ENCODE measurements around the gene ARF6. TPM values are rescaled to one million over a fixed set of nuclear protein-coding genes. Genes with fewer than 3 reads are reported as not detected.
"Not testable (repeated sequence)": the region's sequence is repeated elsewhere in the genome, so short reads cannot be mapped to it uniquely, and the experiment has no call there.

ARF6 gene
- polyA plus RNA-seq, 1 donor (not counting 4 experiments of a cell fraction or from before 2014, with no cell fraction given) = 53.4 TPM

DNA sequence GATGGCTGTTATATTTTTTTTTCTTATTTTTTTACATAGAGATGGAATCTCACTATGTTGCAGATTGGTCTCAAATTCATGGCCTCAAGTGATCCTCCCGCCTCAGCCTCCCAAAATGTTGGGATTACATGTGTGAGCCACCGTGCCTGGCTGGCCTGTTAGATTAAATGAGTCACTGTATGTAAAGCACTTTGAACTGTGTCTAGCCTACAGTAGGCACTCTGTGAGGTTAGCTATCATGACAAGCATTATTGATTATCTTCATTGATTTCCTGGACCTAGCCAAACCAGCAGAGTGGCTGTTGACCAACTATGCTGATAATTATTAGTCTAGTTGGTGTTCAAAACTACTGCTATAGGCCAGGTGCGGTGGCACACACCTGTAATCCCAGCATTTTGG lies 42.6 kb downstream of the ARF6 start:
- Histone ChIP-seq H3K4me2 (ENCODE audit: control insufficient read depth, extremely low read depth, insufficient read depth, low read depth, low read length) (no peak overlapping the region), H3K27me3 (ENCODE audit: control insufficient read depth, extremely low read depth, insufficient read depth, low read length) (no peaks in the 10 kb centered on the region), H3K9me3 (ENCODE audit: control insufficient read depth, low read depth, low read length) (no peaks in the 10 kb centered on the region), H3K79me2 (ENCODE audit: control insufficient read depth, insufficient read depth, low read length) (no peaks in the 10 kb centered on the region), H3K9me1 (ENCODE audit: control insufficient read depth, extremely low read depth, insufficient read depth, low read length) (no peaks in the 10 kb centered on the region), H3K27ac (ENCODE audit: control insufficient read depth, insufficient read depth, low read length) (no peak overlapping the region), H3K36me3 (ENCODE audit: control insufficient read depth in 2 of 2, extremely low read depth in 1 of 2, insufficient read depth in 2 of 2, low read length in 2 of 2) (no peaks in the 10 kb centered on the region), H4K20me1 (ENCODE audit: control insufficient read depth, extremely low read depth, insufficient read depth, low read length) (no peaks in the 10 kb centered on the region), H2AFZ (ENCODE audit: control insufficient read depth, low read length) (no peak overlapping the region), H3K4me1 (ENCODE audit: control insufficient read depth, extremely low read depth, insufficient read depth, low read length) (no peaks in the 10 kb centered on the region), H3K9ac (ENCODE audit: control insufficient read depth, extremely low read depth, insufficient read depth, low read length) (no peak overlapping the region), H3K4me3 (ENCODE audit: control insufficient read depth in 2 of 3, extremely low read depth in 1 of 3, insufficient read depth in 2 of 3, low read depth in 1 of 3, low read length in 3 of 3) (no peak overlapping the region)
- TF ChIP-seq, protein P1, sequence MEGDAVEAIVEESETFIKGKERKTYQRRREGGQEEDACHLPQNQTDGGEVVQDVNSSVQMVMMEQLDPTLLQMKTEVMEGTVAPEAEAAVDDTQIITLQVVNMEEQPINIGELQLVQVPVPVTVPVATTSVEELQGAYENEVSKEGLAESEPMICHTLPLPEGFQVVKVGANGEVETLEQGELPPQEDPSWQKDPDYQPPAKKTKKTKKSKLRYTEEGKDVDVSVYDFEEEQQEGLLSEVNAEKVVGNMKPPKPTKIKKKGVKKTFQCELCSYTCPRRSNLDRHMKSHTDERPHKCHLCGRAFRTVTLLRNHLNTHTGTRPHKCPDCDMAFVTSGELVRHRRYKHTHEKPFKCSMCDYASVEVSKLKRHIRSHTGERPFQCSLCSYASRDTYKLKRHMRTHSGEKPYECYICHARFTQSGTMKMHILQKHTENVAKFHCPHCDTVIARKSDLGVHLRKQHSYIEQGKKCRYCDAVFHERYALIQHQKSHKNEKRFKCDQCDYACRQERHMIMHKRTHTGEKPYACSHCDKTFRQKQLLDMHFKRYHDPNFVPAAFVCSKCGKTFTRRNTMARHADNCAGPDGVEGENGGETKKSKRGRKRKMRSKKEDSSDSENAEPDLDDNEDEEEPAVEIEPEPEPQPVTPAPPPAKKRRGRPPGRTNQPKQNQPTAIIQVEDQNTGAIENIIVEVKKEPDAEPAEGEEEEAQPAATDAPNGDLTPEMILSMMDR (optimal IDR thresholded peaks at IDR 0.05 in 1 of 3, IDR thresholded peaks at IDR 0.05 in 1 of 3, conservative IDR thresholded peaks at IDR 0.05 in 1 of 3; ENCODE audit: extremely low read depth in 1 of 3, insufficient read depth in 2 of 3, low read length in 3 of 3) = no peak
- TF ChIP-seq EZH2 (IDR thresholded peaks at IDR 0.05; ENCODE audit: low read length) = no peak
- dilution Hi-C loops (cut with MboI; ENCODE audit: extremely low pct_ligation_motif_present, low sequenced_read_pairs) = no loop called here
- DNase-seq (ENCODE audit: low read depth, low spot score) (no peak), FAIRE-seq (no peak)

DNA sequence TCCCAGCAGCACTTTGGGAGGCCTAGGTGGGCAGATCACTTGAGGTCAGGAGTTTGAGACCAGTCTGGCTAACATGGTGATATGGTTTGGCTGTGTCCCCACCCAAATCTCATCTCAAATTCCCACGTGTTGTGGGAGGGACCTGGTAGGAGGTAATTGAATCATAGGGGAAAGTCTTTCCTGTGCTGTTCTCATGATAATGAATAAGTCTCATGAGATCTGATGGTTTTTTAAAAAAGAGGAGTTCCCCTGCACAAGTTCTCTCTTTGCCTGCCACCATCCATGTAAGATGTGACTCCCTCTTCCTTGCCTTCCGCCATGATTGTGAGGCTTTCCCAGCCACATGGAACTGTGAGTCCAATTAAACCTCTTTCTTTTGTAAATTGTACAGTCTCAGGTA lies 43.4 kb downstream of the ARF6 start:
- H3K4me2 ChIP-seq (ENCODE audit: control insufficient read depth, extremely low read depth, insufficient read depth, low read depth, low read length); H3K36me3 ChIP-seq (ENCODE audit: control insufficient read depth in 2 of 2, extremely low read depth in 1 of 2, insufficient read depth in 2 of 2, low read length in 2 of 2); H3K9me3 ChIP-seq (ENCODE audit: control insufficient read depth, low read depth, low read length); H3K4me1 ChIP-seq (ENCODE audit: control insufficient read depth, extremely low read depth, insufficient read depth, low read length); H4K20me1 ChIP-seq (ENCODE audit: control insufficient read depth, extremely low read depth, insufficient read depth, low read length); dilution Hi-C loops (cut with MboI; ENCODE audit: extremely low pct_ligation_motif_present, low sequenced_read_pairs); H3K27ac ChIP-seq (ENCODE audit: control insufficient read depth, insufficient read depth, low read length); H3K9me1 ChIP-seq (ENCODE audit: control insufficient read depth, extremely low read depth, insufficient read depth, low read length); H3K9ac ChIP-seq (ENCODE audit: control insufficient read depth, extremely low read depth, insufficient read depth, low read length); H2AFZ ChIP-seq (ENCODE audit: control insufficient read depth, low read length); H3K4me3 ChIP-seq (ENCODE audit: control insufficient read depth in 2 of 3, extremely low read depth in 1 of 3, insufficient read depth in 2 of 3, low read depth in 1 of 3, low read length in 3 of 3); DNase-seq (ENCODE audit: low read depth, low spot score); H3K27me3 ChIP-seq (ENCODE audit: control insufficient read depth, extremely low read depth, insufficient read depth, low read length); FAIRE-seq; H3K79me2 ChIP-seq (ENCODE audit: control insufficient read depth, insufficient read depth, low read length): not testable (repeated sequence)

DNA sequence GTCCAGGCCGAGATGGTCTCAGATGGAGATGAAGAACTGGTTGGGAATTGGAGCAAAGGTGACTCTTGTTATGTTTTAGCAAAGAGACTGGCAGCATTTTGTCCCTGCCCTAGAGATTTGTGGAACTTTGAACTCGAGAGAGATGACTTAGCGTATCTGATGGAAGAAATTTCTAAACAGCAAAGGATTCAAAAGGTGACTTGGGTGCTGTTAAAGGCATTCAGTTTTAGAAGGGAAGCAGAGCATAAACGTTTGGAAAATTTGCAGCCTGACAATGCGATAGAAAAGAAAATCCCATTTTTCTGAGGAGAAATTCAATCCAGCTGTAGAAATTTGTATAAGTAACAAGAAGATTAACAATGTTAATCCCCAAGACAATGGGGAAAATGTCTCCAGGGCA lies 44.0 kb downstream of the ARF6 start:
- H3K9me1 ChIP-seq (ENCODE audit: control insufficient read depth, extremely low read depth, insufficient read depth, low read length); H3K4me1 ChIP-seq (ENCODE audit: control insufficient read depth, extremely low read depth, insufficient read depth, low read length); H4K20me1 ChIP-seq (ENCODE audit: control insufficient read depth, extremely low read depth, insufficient read depth, low read length); H3K4me3 ChIP-seq (ENCODE audit: control insufficient read depth in 2 of 3, extremely low read depth in 1 of 3, insufficient read depth in 2 of 3, low read depth in 1 of 3, low read length in 3 of 3); H3K79me2 ChIP-seq (ENCODE audit: control insufficient read depth, insufficient read depth, low read length); H3K36me3 ChIP-seq (ENCODE audit: control insufficient read depth in 2 of 2, extremely low read depth in 1 of 2, insufficient read depth in 2 of 2, low read length in 2 of 2); H2AFZ ChIP-seq (ENCODE audit: control insufficient read depth, low read length); dilution Hi-C loops (cut with MboI; ENCODE audit: extremely low pct_ligation_motif_present, low sequenced_read_pairs); H3K27me3 ChIP-seq (ENCODE audit: control insufficient read depth, extremely low read depth, insufficient read depth, low read length); H3K4me2 ChIP-seq (ENCODE audit: control insufficient read depth, extremely low read depth, insufficient read depth, low read depth, low read length); H3K9ac ChIP-seq (ENCODE audit: control insufficient read depth, extremely low read depth, insufficient read depth, low read length); H3K9me3 ChIP-seq (ENCODE audit: control insufficient read depth, low read depth, low read length); H3K27ac ChIP-seq (ENCODE audit: control insufficient read depth, insufficient read depth, low read length); DNase-seq (ENCODE audit: low read depth, low spot score); FAIRE-seq: not testable (repeated sequence)

DNA sequence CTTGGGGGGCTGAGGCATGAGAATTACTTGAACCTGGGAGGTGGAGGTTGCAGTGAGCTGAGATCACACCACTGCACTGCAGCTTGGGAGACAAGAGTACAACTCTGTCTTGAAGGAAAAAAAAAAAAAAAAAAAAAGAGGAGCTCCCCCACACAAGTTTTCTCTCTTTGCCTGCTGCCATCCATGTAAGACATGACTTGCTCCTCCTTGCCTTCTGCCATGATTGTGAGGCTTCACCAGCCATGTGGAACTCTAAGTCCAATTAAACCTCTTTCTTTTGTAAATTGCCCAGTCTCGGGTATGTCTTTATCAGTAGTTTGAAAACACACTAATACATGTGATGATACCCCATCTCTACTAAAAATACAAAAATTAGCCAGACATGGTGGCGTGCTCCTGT lies 46.3 kb downstream of the ARF6 start:
- FAIRE-seq; H4K20me1 ChIP-seq (ENCODE audit: control insufficient read depth, extremely low read depth, insufficient read depth, low read length); H3K4me3 ChIP-seq (ENCODE audit: control insufficient read depth in 2 of 3, extremely low read depth in 1 of 3, insufficient read depth in 2 of 3, low read depth in 1 of 3, low read length in 3 of 3); dilution Hi-C loops (cut with MboI; ENCODE audit: extremely low pct_ligation_motif_present, low sequenced_read_pairs); H3K27ac ChIP-seq (ENCODE audit: control insufficient read depth, insufficient read depth, low read length); H3K79me2 ChIP-seq (ENCODE audit: control insufficient read depth, insufficient read depth, low read length); H3K9me3 ChIP-seq (ENCODE audit: control insufficient read depth, low read depth, low read length); H3K9ac ChIP-seq (ENCODE audit: control insufficient read depth, extremely low read depth, insufficient read depth, low read length); DNase-seq (ENCODE audit: low read depth, low spot score); H3K27me3 ChIP-seq (ENCODE audit: control insufficient read depth, extremely low read depth, insufficient read depth, low read length); H2AFZ ChIP-seq (ENCODE audit: control insufficient read depth, low read length); H3K9me1 ChIP-seq (ENCODE audit: control insufficient read depth, extremely low read depth, insufficient read depth, low read length); H3K36me3 ChIP-seq (ENCODE audit: control insufficient read depth in 2 of 2, extremely low read depth in 1 of 2, insufficient read depth in 2 of 2, low read length in 2 of 2); H3K4me1 ChIP-seq (ENCODE audit: control insufficient read depth, extremely low read depth, insufficient read depth, low read length); H3K4me2 ChIP-seq (ENCODE audit: control insufficient read depth, extremely low read depth, insufficient read depth, low read depth, low read length): not testable (repeated sequence)

All from keratinocyte (primary cell).